Measurements from ENCODE around the gene GHDC.

GRCh38 chr17:42240201-42240600, 45.9 kb upstream of the GHDC start:
- no peak for TF ChIP-seq CTCF (IDR thresholded peaks at IDR 0.05)
- TF ChIP-seq POLR2A (IDR thresholded peaks at IDR 0.05; ENCODE audit: low read depth), result no peak
- no peak for TF ChIP-seq POLR2AphosphoS5 (IDR thresholded peaks at IDR 0.05)

All from esophagus muscularis mucosa (tissue), 3 donors.